ENCODE measurements around the gene FNDC11.
A peak's percentile ranks its signal among the peaks of the same experiment; 100 is the strongest.

FNDC11 gene

GRCh38 chr20:63572788-63573646 lies 19.1 kb downstream of the FNDC11 start:
- no peaks in the 10 kb centered on the region for H3K9me3 ChIP-seq (ENCODE audit: severe bottlenecking)
- no peaks in the 10 kb centered on the region for H3K27me3 ChIP-seq (ENCODE audit: insufficient read depth, poor library complexity, severe bottlenecking)
- DNase-seq (ENCODE audit: low spot score) = no peak
- peak; percentile 20 for ATAC-seq (ENCODE audit: low read depth)
- H3K4me1 ChIP-seq (ENCODE audit: insufficient read depth, poor library complexity, severe bottlenecking) = peaks cover 4% of the 10 kb centered on the region
- peaks cover 14% of the 10 kb centered on the region for H3K36me3 ChIP-seq (ENCODE audit: low read depth)
- peak overlapping the region; percentile 82 for H3K4me3 ChIP-seq (ENCODE audit: severe bottlenecking)
- H3K27ac ChIP-seq (ENCODE audit: poor library complexity, severe bottlenecking) = peak overlapping the region; percentile 36
- TF ChIP-seq CTCF (IDR thresholded peaks at IDR 0.05; ENCODE audit: poor library complexity, severe bottlenecking) = peak; percentile 28

GRCh38 chr20:63573647-63574131 lies 19.7 kb downstream of the FNDC11 start:
- peak overlapping the region; percentile 82 for H3K4me3 ChIP-seq (ENCODE audit: severe bottlenecking)
- ATAC-seq (ENCODE audit: low read depth) (peak; percentile 41), DNase-seq (ENCODE audit: low spot score) (no peak)
- no peaks in the 10 kb centered on the region for H3K27me3 ChIP-seq (ENCODE audit: insufficient read depth, poor library complexity, severe bottlenecking)
- TF ChIP-seq CTCF (IDR thresholded peaks at IDR 0.05; ENCODE audit: poor library complexity, severe bottlenecking) = no peak
- H3K4me1 ChIP-seq (ENCODE audit: insufficient read depth, poor library complexity, severe bottlenecking) = peaks cover 4% of the 10 kb centered on the region
- H3K36me3 ChIP-seq (ENCODE audit: low read depth) = peaks cover 10% of the 10 kb centered on the region
- no peaks in the 10 kb centered on the region for H3K9me3 ChIP-seq (ENCODE audit: severe bottlenecking)
- peak overlapping the region; percentile 36 for H3K27ac ChIP-seq (ENCODE audit: poor library complexity, severe bottlenecking)

- peak within 1 kb of the TSS; percentile 82 for H3K4me3 ChIP-seq (ENCODE audit: severe bottlenecking)
- H3K4me1 ChIP-seq (ENCODE audit: insufficient read depth, poor library complexity, severe bottlenecking) = peaks cover 4% of the 10 kb centered on the region
- H3K27me3 ChIP-seq (ENCODE audit: insufficient read depth, poor library complexity, severe bottlenecking) = no peaks in the 10 kb centered on the region
- DNase-seq (ENCODE audit: low spot score) = no peak
- peak within 1 kb of the TSS; percentile 36 for H3K27ac ChIP-seq (ENCODE audit: poor library complexity, severe bottlenecking)
- TF ChIP-seq CTCF (IDR thresholded peaks at IDR 0.05; ENCODE audit: poor library complexity, severe bottlenecking) = no peak
- peaks cover 10% of the 10 kb centered on the region for H3K36me3 ChIP-seq (ENCODE audit: low read depth)
- no peaks in the 10 kb centered on the region for H3K9me3 ChIP-seq (ENCODE audit: severe bottlenecking)
- ATAC-seq (ENCODE audit: low read depth) = peak; percentile 77
Observed at GRCh38 chr20:63574156-63574828, 20.3 kb downstream of the FNDC11 start, which contains the start of gene HELZ2. TSS of gene HELZ2 (minus strand) at chr20:63574239. CDS start at chr20:63572385, 1,854 bp downstream.

- Histone ChIP-seq H3K4me3 (ENCODE audit: severe bottlenecking) (no peak overlapping the region), H3K9me3 (ENCODE audit: severe bottlenecking) (no peaks in the 10 kb centered on the region), H3K36me3 (ENCODE audit: low read depth) (peaks cover 10% of the 10 kb centered on the region), H3K4me1 (ENCODE audit: insufficient read depth, poor library complexity, severe bottlenecking) (peaks cover 4% of the 10 kb centered on the region), H3K27ac (ENCODE audit: poor library complexity, severe bottlenecking) (peak overlapping the region; percentile 36), H3K27me3 (ENCODE audit: insufficient read depth, poor library complexity, severe bottlenecking) (no peaks in the 10 kb centered on the region)
- ATAC-seq (ENCODE audit: low read depth) (no peak), DNase-seq (ENCODE audit: low spot score) (no peak)
- TF ChIP-seq CTCF (IDR thresholded peaks at IDR 0.05; ENCODE audit: poor library complexity, severe bottlenecking) = no peak
Observed at GRCh38 chr20:63574829-63575743, 21.1 kb downstream of the FNDC11 start.
